Measurements from ENCODE around the gene REXO1. TPM values are rescaled to one million over a fixed set of nuclear protein-coding genes. Genes with fewer than 3 reads are reported as not detected.

REXO1 gene
- total and polyA plus RNA-seq, 9 of the 15 experiments (the other 6 are each of a cell fraction or from before 2014, with no cell fraction given): 0.04 to 63.3 (median 15.8) TPM

GRCh38 chr19:1827566-1828278 lies 20.6 kb downstream of the REXO1 start:
- ChIA-PET CTCF (ENCODE audit: low intra/inter-chr PET ratio) (no interaction called here), POLR2A (interaction anchor here (1.1 to 3.7 kb wide), 4 partner anchors 10 to 13 kb away, joined by 3 to 27 read pairs (median 6); no protein-coding TSS in a partner anchor)
- Histone ChIP-seq H3K9me1 (ENCODE audit: control insufficient read depth, insufficient read depth, low read length) (no peaks in the 10 kb centered on the region), H3K79me2 (ENCODE audit: control insufficient read depth, insufficient read depth, low read length) (peaks cover 68% of the 10 kb centered on the region), H3K9me3 (replicated peaks; ENCODE audit: control insufficient read depth, insufficient read depth, low read depth, low read length) (no peaks in the 10 kb centered on the region), H3K36me3 (ENCODE audit: control insufficient read depth, insufficient read depth, low read length) (peaks cover 75% of the 10 kb centered on the region; the same call in 2 of the 3 replicates), H3K4me2 (ENCODE audit: insufficient read depth, low read length) (no peak overlapping the region), H2AFZ (ENCODE audit: low read depth, low read length) (no peak overlapping the region), H3K4me3 (no peak overlapping the region; the same call in 1 of the 2 replicates), H3K4me1 (replicated peaks in 1 of 2; ENCODE audit: control insufficient read depth in 2 of 2, insufficient read depth in 2 of 2, low read length in 2 of 2) (peaks cover 11 to 64% of the 10 kb centered on the region in 2 experiments), H4K20me1 (replicated peaks; ENCODE audit: control insufficient read depth, insufficient read depth, low read length) (no peaks in the 10 kb centered on the region), H3K9ac (ENCODE audit: insufficient read depth in 1 of 2, low read depth in 2 of 2, low read length in 2 of 2) (peak overlapping the region; percentile 55 to 92; a peak in 3 of 4 replicates), H3K27ac (ENCODE audit: extremely low read depth, low read depth, low read length) (peak overlapping the region; percentile 67; the same call in 1 of the 3 replicates), H3K27me3 (ENCODE audit: control insufficient read depth in 2 of 2, insufficient read depth in 2 of 2, low read length in 2 of 2) (no peaks in the 10 kb centered on the region)
- no peak for ATAC-seq
- intact Hi-C loops (cut with micrococcal nuclease): loop anchor here (2.0 kb wide), 1 partner anchor 15 kb away; the partner anchor contains the start of gene ATP8B3
- TF ChIP-seq ZBTB33 (CRISPR knock-in tag; IDR thresholded peaks at IDR 0.05): peak; percentile 79
- TF ChIP-seq NR3C1 (CRISPR knock-in tag; IDR thresholded peaks at IDR 0.05): no peak
- TF ChIP-seq BCL6 (CRISPR knock-in tag; IDR thresholded peaks at IDR 0.05): no peak
- TF ChIP-seq ELF4 (CRISPR knock-in tag; IDR thresholded peaks at IDR 0.05): no peak
- peak; percentile 38 for TF ChIP-seq RBM22 (IDR thresholded peaks at IDR 0.05; ENCODE audit: low read depth, low read length, poor library complexity, severe bottlenecking)
- no peak for TF ChIP-seq PPARD (CRISPR knock-in tag; IDR thresholded peaks at IDR 0.05)
- no peak for TF ChIP-seq ZBTB7A (IDR thresholded peaks at IDR 0.05; ENCODE audit: borderline replicate concordance, control insufficient read depth, low read depth, low read length)
- TF ChIP-seq ZNF830 (CRISPR knock-in tag; IDR thresholded peaks at IDR 0.05): no peak
- no peak for TF ChIP-seq SNRNP70 (optimal IDR thresholded peaks at IDR 0.05; ENCODE audit: low read depth, low read length)
- peak; percentile 27; the same call in 1 of the 2 replicates for TF ChIP-seq POLR2G (IDR thresholded peaks at IDR 0.05; ENCODE audit: low read depth, low read length)
- TF ChIP-seq ZNF217 (CRISPR knock-in tag; IDR thresholded peaks at IDR 0.05): no peak
- in situ Hi-C loops (cut with MboI): no loop called here
- 93% methylated on average over 35 of the region's 41 CpGs for WGBS (ENCODE audit: insufficient coverage, low coverage, missing lambda C conversion rate)
- no peak for DNase-seq (ENCODE audit: extremely low read depth in 1 of 4, low spot score in 3 of 4)
- no peak for FAIRE-seq
- no TSS peak for BruUV-seq (replicated peaks)

Measured in K562 (cell line).